OCI-LY1 (cell line): Measurements from ENCODE around the gene TARS3.

Experiments
- H2AFZ ChIP-seq: fragments of 200-600 bp; sonication (generic), shearing (Covaris generic); 2 replicates; pipeline ENCODE4 v1.6.0; 2014; ENCODE audit warnings: antibody characterized with exemption, mild to moderate bottlenecking, low read length
- H3F3A ChIP-seq: fragments of 200-600 bp; sonication (generic), shearing (Covaris generic); 2 replicates; pipeline ENCODE4 v1.6.0; 2014; ENCODE audit warnings: mild to moderate bottlenecking, antibody characterized with exemption, low read length, moderate library complexity; ENCODE audit not compliant: insufficient read depth
- H3K27ac ChIP-seq: fragments of 200-600 bp; sonication (generic); 2 replicates; pipeline ENCODE4 v1.5.1; 2014; ENCODE audit warnings: low read length, mixed run types, mild to moderate bottlenecking, low read depth; ENCODE audit not compliant: poor library complexity, severe bottlenecking
- H3K27me3 ChIP-seq: fragments of 200-600 bp; sonication (generic); 2 replicates; pipeline ENCODE4 v1.6.0; 2014; ENCODE audit warnings: antibody characterized with exemption, mild to moderate bottlenecking, low read length, moderate library complexity; ENCODE audit not compliant: insufficient read depth
- H3K36me3 ChIP-seq: fragments of 200-600 bp; sonication (generic); 2 replicates; pipeline ENCODE4 v1.6.1; 2014; ENCODE audit warnings: mild to moderate bottlenecking, antibody characterized with exemption, low read length, moderate library complexity, mixed read lengths; ENCODE audit not compliant: insufficient read depth
- H3K4me1 ChIP-seq: fragments of 200-600 bp; sonication (generic); 2 replicates; pipeline ENCODE4 v1.5.1; 2014; ENCODE audit warnings: mild to moderate bottlenecking, low read length, moderate library complexity; ENCODE audit not compliant: insufficient read depth, severe bottlenecking
- H3K4me2 ChIP-seq: fragments of 200-600 bp; sonication (generic), shearing (Covaris generic); 2 replicates; pipeline ENCODE4 v1.6.1; 2014; ENCODE audit warnings: low read length
- H3K4me3 ChIP-seq: fragments of 200-600 bp; sonication (generic); 2 replicates; pipeline ENCODE4 v1.5.1; 2014; ENCODE audit warnings: low read length, low read depth, mild to moderate bottlenecking, mixed read lengths; ENCODE audit not compliant: poor library complexity, severe bottlenecking
- H3K79me2 ChIP-seq: fragments of 200-600 bp; shearing (Covaris generic); 2 replicates; pipeline ENCODE4 v1.6.1; 2016; ENCODE audit warnings: mixed run types, low read length, mixed read lengths; ENCODE audit not compliant: insufficient read depth
- H3K9ac ChIP-seq: fragments of 200-600 bp; sonication (generic), shearing (Covaris generic); 2 replicates; pipeline ENCODE4 v1.6.1; 2014; ENCODE audit warnings: mild to moderate bottlenecking, low read length, mixed read lengths
- H3K9me2 ChIP-seq: fragments of 200-600 bp; sonication (generic), shearing (Covaris generic); 2 replicates; pipeline ENCODE4 v1.6.1; 2014; ENCODE audit warnings: low read depth, mild to moderate bottlenecking, low read length, mixed read lengths
- H3K9me3 ChIP-seq: fragments of 200-600 bp; shearing (Covaris generic); 2 replicates; pipeline ENCODE4 v1.6.1; 2014; ENCODE audit warnings: low read length, mixed read lengths
- H4K20me1 ChIP-seq: fragments of 200-600 bp; sonication (generic), shearing (Covaris generic); 2 replicates; pipeline ENCODE4 v1.6.0; 2016; ENCODE audit warnings: mild to moderate bottlenecking, low read length; ENCODE audit not compliant: insufficient read depth
- CTCF ChIP-seq: fragments of 200-600 bp; sonication (generic), shearing (Covaris generic); IDR thresholded peaks from 2 replicates; pipeline ENCODE4 v1.5.1; 2017; ENCODE audit warnings: mild to moderate bottlenecking, antibody characterized with exemption, low read length, moderate library complexity, mixed read lengths
- EZH2 ChIP-seq: fragments of 200-600 bp; sonication (generic), shearing (Covaris generic); IDR thresholded peaks from 2 replicates; pipeline ENCODE4 v1.8.0; 2017; ENCODE audit warnings: borderline replicate concordance, mixed run types, mild to moderate bottlenecking, antibody characterized with exemption, low read length, moderate library complexity, mixed read lengths

TARS3 gene

GRCh38 chr15:101648356-101648755 is 75.9 kb downstream of the TARS3 start:
- Histone ChIP-seq H3K79me2 (peaks cover 36% of the 10 kb centered on the region), H4K20me1 (0 out of 2 replicates have a peak, but pooled peaks cover 5% of the 10 kb centered on the region), H3F3A (no peaks in the 10 kb centered on the region), H3K4me2 (no peak overlapping the region), H3K9me3 (no peaks in the 10 kb centered on the region), H3K27me3 (no peaks in the 10 kb centered on the region), H3K27ac (no peak overlapping the region), H3K9me2 (no peaks in the 10 kb centered on the region), H2AFZ (no peak overlapping the region), H3K9ac (no peak overlapping the region), H3K36me3 (peaks cover 64% of the 10 kb centered on the region), H3K4me1 (peaks cover 27% of the 10 kb centered on the region), H3K4me3 (no peak overlapping the region)
- TF ChIP-seq EZH2, result no peak

- Histone ChIP-seq H2AFZ (no peak overlapping the region), H4K20me1 (0 out of 2 replicates have a peak, but pooled peaks cover 5% of the 10 kb centered on the region), H3K9me2 (no peaks in the 10 kb centered on the region), H3K4me1 (peaks cover 28% of the 10 kb centered on the region), H3K36me3 (peaks cover 68% of the 10 kb centered on the region), H3K9me3 (no peaks in the 10 kb centered on the region), H3K27me3 (no peaks in the 10 kb centered on the region), H3K27ac (no peak overlapping the region), H3K4me2 (no peak overlapping the region), H3K79me2 (peaks cover 36% of the 10 kb centered on the region), H3F3A (no peaks in the 10 kb centered on the region), H3K9ac (no peak overlapping the region), H3K4me3 (no peak overlapping the region)
- no peak for TF ChIP-seq EZH2
- no peak for TF ChIP-seq CTCF
Measured at GRCh38 chr15:101647251-101647650, 77.0 kb downstream of the TARS3 start.

GRCh38 chr15:101646672-101647071 is 77.6 kb downstream of the TARS3 start:
- no peak overlapping the region for H3K27ac ChIP-seq
- no peak overlapping the region for H3K4me2 ChIP-seq
- H2AFZ ChIP-seq, result no peak overlapping the region
- no peaks in the 10 kb centered on the region for H3K9me2 ChIP-seq
- no peak overlapping the region for H3K9ac ChIP-seq
- 0 out of 2 replicates have a peak, but pooled peaks cover 5% of the 10 kb centered on the region for H4K20me1 ChIP-seq
- peaks cover 74% of the 10 kb centered on the region for H3K36me3 ChIP-seq
- no peaks in the 10 kb centered on the region for H3K27me3 ChIP-seq
- H3F3A ChIP-seq, result peaks cover 4% of the 10 kb centered on the region
- H3K79me2 ChIP-seq, result peaks cover 34% of the 10 kb centered on the region
- peaks cover 34% of the 10 kb centered on the region for H3K4me1 ChIP-seq
- TF ChIP-seq CTCF (no peak), EZH2 (no peak)
- H3K9me3 ChIP-seq, result no peaks in the 10 kb centered on the region
- H3K4me3 ChIP-seq, result no peak overlapping the region

- H3K9ac ChIP-seq, result peak overlapping the region; percentile 7; the same call in 1 of the 2 replicates
- peaks cover 5% of the 10 kb centered on the region for H3F3A ChIP-seq
- no peaks in the 10 kb centered on the region for H3K79me2 ChIP-seq
- H3K4me2 ChIP-seq, result 0 out of 2 replicates have a peak overlapping the region, but pooled peaks have one; percentile 14
- no peak overlapping the region for H3K4me3 ChIP-seq
- H3K27me3 ChIP-seq, result no peaks in the 10 kb centered on the region
- H2AFZ ChIP-seq, result no peak overlapping the region
- H3K27ac ChIP-seq, result peak overlapping the region; percentile 71
- H3K4me1 ChIP-seq, result peaks cover 19% of the 10 kb centered on the region
- no peaks in the 10 kb centered on the region for H3K9me2 ChIP-seq
- no peaks in the 10 kb centered on the region for H4K20me1 ChIP-seq
- TF ChIP-seq CTCF (peak; percentile 8; the same call in 1 of the 2 replicates), EZH2 (no peak)
- H3K9me3 ChIP-seq, result no peaks in the 10 kb centered on the region
- peaks cover 79% of the 10 kb centered on the region for H3K36me3 ChIP-seq
Measured at GRCh38 chr15:101642361-101642760, 81.9 kb downstream of the TARS3 start.
